Measurements from ENCODE around the gene TSACC. TPM values are rescaled to one million over a fixed set of nuclear protein-coding genes. Genes with fewer than 3 reads are reported as not detected.
A peak's percentile ranks its signal among the peaks of the same experiment; 100 is the strongest.

Gene TSACC
- total RNA-seq, 4 donors from 2014 or later = not detected

DNA sequence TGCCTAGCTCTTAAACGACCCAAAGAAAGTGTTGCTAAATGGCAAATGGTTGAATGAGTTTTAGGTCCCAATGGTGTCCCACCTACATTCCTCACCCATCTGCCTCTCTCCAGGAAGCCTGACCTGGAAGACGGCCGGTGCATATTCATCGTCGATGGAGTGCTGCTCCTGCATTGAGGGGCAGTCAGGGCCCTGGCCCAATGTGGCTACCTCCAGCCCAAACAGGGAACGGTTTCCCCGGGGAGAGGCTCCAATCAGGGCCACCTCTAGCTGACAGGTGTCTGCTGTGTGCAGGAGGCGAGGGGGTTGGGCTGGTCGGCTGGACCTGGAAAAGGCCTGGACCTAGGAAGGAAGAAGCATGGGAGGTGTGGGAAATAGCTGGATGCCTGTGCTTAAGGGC, 44.4 kb upstream of the TSACC start:
- Histone ChIP-seq H3K36me3 (peaks cover 0 to 48% (median 8%) of the 10 kb centered on the region in 3 donors), H3K4me3 (no peak overlapping the region), H3K27ac (peak overlapping the region in 1 of 4 donors; percentile 82), H3K9me3 (no peaks in the 10 kb centered on the region), H3K4me1 (peaks cover 16 to 73% (median 31%) of the 10 kb centered on the region in 3 donors), H3K27me3 (no peaks in the 10 kb centered on the region)
- intact Hi-C loops (cut with DNase I) = no loop called here
- WGBS, 2 donors = 83 to 84% methylated on average over 1 to 6 of the region's 9 CpGs
- DNase-seq = no peak
- TF ChIP-seq, protein P1, sequence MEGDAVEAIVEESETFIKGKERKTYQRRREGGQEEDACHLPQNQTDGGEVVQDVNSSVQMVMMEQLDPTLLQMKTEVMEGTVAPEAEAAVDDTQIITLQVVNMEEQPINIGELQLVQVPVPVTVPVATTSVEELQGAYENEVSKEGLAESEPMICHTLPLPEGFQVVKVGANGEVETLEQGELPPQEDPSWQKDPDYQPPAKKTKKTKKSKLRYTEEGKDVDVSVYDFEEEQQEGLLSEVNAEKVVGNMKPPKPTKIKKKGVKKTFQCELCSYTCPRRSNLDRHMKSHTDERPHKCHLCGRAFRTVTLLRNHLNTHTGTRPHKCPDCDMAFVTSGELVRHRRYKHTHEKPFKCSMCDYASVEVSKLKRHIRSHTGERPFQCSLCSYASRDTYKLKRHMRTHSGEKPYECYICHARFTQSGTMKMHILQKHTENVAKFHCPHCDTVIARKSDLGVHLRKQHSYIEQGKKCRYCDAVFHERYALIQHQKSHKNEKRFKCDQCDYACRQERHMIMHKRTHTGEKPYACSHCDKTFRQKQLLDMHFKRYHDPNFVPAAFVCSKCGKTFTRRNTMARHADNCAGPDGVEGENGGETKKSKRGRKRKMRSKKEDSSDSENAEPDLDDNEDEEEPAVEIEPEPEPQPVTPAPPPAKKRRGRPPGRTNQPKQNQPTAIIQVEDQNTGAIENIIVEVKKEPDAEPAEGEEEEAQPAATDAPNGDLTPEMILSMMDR (IDR thresholded peaks at IDR 0.05) = no peak
- no peak for TF ChIP-seq POLR2A (IDR thresholded peaks at IDR 0.05)

- Histone ChIP-seq H3K27me3 (no peaks in the 10 kb centered on the region), H3K9me3 (no peaks in the 10 kb centered on the region), H3K27ac (peak within 1 kb of the TSS; percentile 55 to 82 (median 76)), H3K4me3 (peak within 1 kb of the TSS; percentile 53 to 76 (median 74)), H3K4me1 (peaks cover 16 to 58% (median 25%) of the 10 kb centered on the region in 3 donors), H3K36me3 (peaks cover 0 to 32% (median 0%) of the 10 kb centered on the region in 3 donors)
- WGBS, 2 donors = 0 to 1% methylated on average over 8 to 10 of the region's 17 CpGs
- no peak for TF ChIP-seq POLR2A (IDR thresholded peaks at IDR 0.05)
- TF ChIP-seq, protein P1 (IDR thresholded peaks at IDR 0.05) = no peak
- intact Hi-C loops (cut with DNase I) = no loop called here
- no peak for DNase-seq
Observed at GRCh38 chr1:156295391-156295947, 42.9 kb upstream of the TSACC start, which contains the start of gene GLMP. TSS of gene GLMP (minus strand) at chr1:156295679. CDS start at chr1:156295645, 34 bp downstream.

DNA sequence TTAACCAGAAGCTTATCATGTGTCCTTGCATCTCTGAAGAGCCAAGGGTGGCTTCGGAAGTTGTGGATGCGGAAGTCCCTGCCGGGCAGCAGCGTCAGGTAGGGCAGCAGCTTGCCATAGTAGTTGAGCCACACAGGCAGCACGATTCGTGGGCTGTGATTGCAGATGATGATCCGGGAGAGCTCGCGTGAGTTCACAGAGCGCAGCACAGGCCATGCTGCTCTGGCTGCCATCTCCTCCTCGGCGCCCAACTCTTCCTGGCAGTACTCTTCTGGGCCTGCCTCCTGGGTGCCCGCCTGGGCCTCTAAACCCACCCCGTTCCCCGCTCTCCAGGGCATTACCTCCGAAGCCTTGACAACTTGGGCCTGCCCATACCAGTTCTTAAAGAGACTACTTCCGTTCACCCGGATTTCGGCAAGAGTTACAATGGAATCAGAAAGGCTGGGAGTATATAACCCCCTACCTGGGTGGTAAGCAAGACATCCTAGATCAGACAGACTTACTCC, 39.4 kb upstream of the TSACC start, which contains the start of gene VHLL:
Gene VHLL, minus strand, starts transcription at position 456 of the 506 bp plus-strand sequence. Its CDS starts 118 bp downstream, at position 338.
- Histone ChIP-seq H3K36me3 (peaks cover 0 to 8% (median 0%) of the 10 kb centered on the region in 3 donors), H3K9me3 (no peaks in the 10 kb centered on the region), H3K4me3 (no peak within 1 kb of the TSS), H3K4me1 (peaks cover 9 to 44% (median 16%) of the 10 kb centered on the region in 3 donors), H3K27me3 (no peaks in the 10 kb centered on the region), H3K27ac (no peak within 1 kb of the TSS)
- TF ChIP-seq POLR2A (IDR thresholded peaks at IDR 0.05) = no peak
- TF ChIP-seq, protein P1 (IDR thresholded peaks at IDR 0.05) = no peak
- WGBS, 2 donors = 95 to 96% methylated on average over 5 to 17 of the region's 19 CpGs
- intact Hi-C loops (cut with DNase I) = no loop called here
- DNase-seq = no peak

GRCh38 chr1:156303241-156303640, 35.1 kb upstream of the TSACC start:
- TF ChIP-seq, protein P1 (IDR thresholded peaks at IDR 0.05) = no peak
- TF ChIP-seq POLR2A (IDR thresholded peaks at IDR 0.05) = no peak
- H3K9me3 ChIP-seq = no peaks in the 10 kb centered on the region
- intact Hi-C loops (cut with DNase I) = no loop called here
- no peak overlapping the region for H3K4me3 ChIP-seq
- 62 to 67% methylated on average over 4 of the region's 4 CpGs for WGBS, 2 donors
- H3K4me1 ChIP-seq = peaks cover 0 to 21% (median 0%) of the 10 kb centered on the region in 3 donors
- no peak for DNase-seq
- no peak overlapping the region for H3K27ac ChIP-seq
- peaks cover 0 to 44% (median 4%) of the 10 kb centered on the region in 3 donors for H3K36me3 ChIP-seq
- H3K27me3 ChIP-seq = no peaks in the 10 kb centered on the region

- no peak overlapping the region for H3K27ac ChIP-seq
- intact Hi-C loops (cut with DNase I) = no loop called here
- DNase-seq = no peak
- TF ChIP-seq POLR2A (IDR thresholded peaks at IDR 0.05) = no peak
- TF ChIP-seq, protein P1 (IDR thresholded peaks at IDR 0.05) = no peak
- H3K4me1 ChIP-seq = peaks cover 0 to 27% (median 0%) of the 10 kb centered on the region in 3 donors
- no peaks in the 10 kb centered on the region for H3K27me3 ChIP-seq
- 74 to 75% methylated on average over 2 of the region's 2 CpGs for WGBS, 2 donors
- H3K36me3 ChIP-seq = peaks cover 9 to 64% (median 22%) of the 10 kb centered on the region in 3 donors
- H3K9me3 ChIP-seq = no peaks in the 10 kb centered on the region
- no peak overlapping the region for H3K4me3 ChIP-seq
Observed at GRCh38 chr1:156305215-156305614, 33.1 kb upstream of the TSACC start.
